Astrocyte of the spinal cord (primary cell): ENCODE measurements around the gene TTLL4.
"Not testable (repeated sequence)": the region's sequence is repeated elsewhere in the genome, so short reads cannot be mapped to it uniquely, and the experiment has no call there.

ENCODE experiments used
- DNase-seq: peaks from one replicate; pipeline ENCODE4 v3.0.0; 2011; ENCODE audit warnings: low read depth, low spot score
- H3K4me3 ChIP-seq: 2 replicates; pipeline ENCODE4 v1.5.1; 2011; ENCODE audit warnings: low read depth, mild to moderate bottlenecking, low read length, moderate library complexity
- CTCF ChIP-seq: IDR thresholded peaks from 2 replicates; pipeline ENCODE4 v1.5.1; 2012; ENCODE audit warnings: low read depth, mild to moderate bottlenecking, low read length, inconsistent platforms
- in situ Hi-C: cut with HindIII; loops from 2 replicates; pipeline ENCODE4 v1.10.0; 2017; ENCODE audit warnings: low sequenced_read_pairs

The TTLL4 gene

GRCh38 chr2:218761795-218762194, 51.2 kb downstream of the TTLL4 start:
- TF ChIP-seq CTCF: no peak
- no peak overlapping the region for H3K4me3 ChIP-seq
- in situ Hi-C loops: no loop called here
- no peak for DNase-seq

- DNase-seq, H3K4me3 ChIP-seq, in situ Hi-C loops: not testable (repeated sequence)
Measured at GRCh38 chr2:218772759-218773158, 62.1 kb downstream of the TTLL4 start.

- no peak overlapping the region for H3K4me3 ChIP-seq
- no peak for TF ChIP-seq CTCF
- DNase-seq: no peak
- in situ Hi-C loops: no loop called here
Measured at GRCh38 chr2:218773881-218774280, 63.2 kb downstream of the TTLL4 start.

- H3K4me3 ChIP-seq: no peak overlapping the region
- in situ Hi-C loops: no loop called here
- no peak for DNase-seq
- TF ChIP-seq CTCF: no peak
Measured at GRCh38 chr2:218776488-218776887, 65.9 kb downstream of the TTLL4 start.

GRCh38 chr2:218777276-218777990, 66.8 kb downstream of the TTLL4 start:
- H3K4me3 ChIP-seq: no peak overlapping the region
- no peak for TF ChIP-seq CTCF
- no peak for DNase-seq
- in situ Hi-C loops: no loop called here

GRCh38 chr2:218780046-218780445, 69.4 kb downstream of the TTLL4 start:
- no peak overlapping the region for H3K4me3 ChIP-seq
- no peak for DNase-seq
- TF ChIP-seq CTCF: no peak
- in situ Hi-C loops: no loop called here

GRCh38 chr2:218780851-218781690, 70.4 kb downstream of the TTLL4 start:
- peak overlapping the region; percentile 54 for H3K4me3 ChIP-seq
- TF ChIP-seq CTCF: no peak
- DNase-seq: no peak
- in situ Hi-C loops: no loop called here
